Parathyroid adenoma (tissue), 2 donors: ENCODE results near the gene PITHD1.
A peak's percentile ranks its signal among the peaks of the same experiment; 100 is the strongest.

Experiments
- H2AFZ ChIP-seq: fragments of 300-600 bp; sonication (generic); one replicate; pipeline ENCODE4 v1.7.0; 2017; ENCODE audit warnings: antibody characterized with exemption, mild to moderate bottlenecking
- H3K27ac ChIP-seq: fragments of 300-600 bp; sonication (generic); one replicate; pipeline ENCODE4 v1.7.0; 2017
- H3K27me3 ChIP-seq: fragments of 300-600 bp; sonication (generic); one replicate; pipeline ENCODE4 v1.7.0; 2017; ENCODE audit warnings: low read length; ENCODE audit not compliant: control insufficient read depth, insufficient read depth
- H3K36me3 ChIP-seq: fragments of 300-600 bp; sonication (generic); one replicate; pipeline ENCODE4 v1.7.0; 2017; ENCODE audit warnings: low read length; ENCODE audit not compliant: control insufficient read depth, insufficient read depth
- H3K4me1 ChIP-seq: fragments of 300-600 bp; sonication (generic); one replicate; pipeline ENCODE4 v1.7.0; 2017; ENCODE audit warnings: control low read depth
- H3K4me2 ChIP-seq: fragments of 300-600 bp; sonication (generic); one replicate; pipeline ENCODE4 v1.7.0; 2017; ENCODE audit warnings: low read length
- H3K4me3 ChIP-seq: fragments of 300-600 bp; sonication (generic); one replicate; pipeline ENCODE4 v1.7.0; 2017; ENCODE audit warnings: low read depth, low read length
- H3K79me2 ChIP-seq: fragments of 300-600 bp; sonication (generic); one replicate; pipeline ENCODE4 v1.7.0; 2017; ENCODE audit warnings: control low read depth
- H3K9ac ChIP-seq: fragments of 300-600 bp; sonication (generic); one replicate; pipeline ENCODE4 v1.7.0; 2017; ENCODE audit warnings: mild to moderate bottlenecking
- H3K9me3 ChIP-seq: fragments of 300-600 bp; sonication (generic); one replicate; pipeline ENCODE4 v1.7.0; 2017; ENCODE audit warnings: low read length; ENCODE audit not compliant: control insufficient read depth
- TF ChIP-seq, protein P1 (sequence below): fragments of 300-600 bp; sonication (generic); IDR thresholded peaks from one replicate; pipeline ENCODE4 v1.7.0; 2017; ENCODE audit warnings: antibody characterized with exemption, mild to moderate bottlenecking
- donor health status: primary hyperparathyroidism.

Gene PITHD1

DNA sequence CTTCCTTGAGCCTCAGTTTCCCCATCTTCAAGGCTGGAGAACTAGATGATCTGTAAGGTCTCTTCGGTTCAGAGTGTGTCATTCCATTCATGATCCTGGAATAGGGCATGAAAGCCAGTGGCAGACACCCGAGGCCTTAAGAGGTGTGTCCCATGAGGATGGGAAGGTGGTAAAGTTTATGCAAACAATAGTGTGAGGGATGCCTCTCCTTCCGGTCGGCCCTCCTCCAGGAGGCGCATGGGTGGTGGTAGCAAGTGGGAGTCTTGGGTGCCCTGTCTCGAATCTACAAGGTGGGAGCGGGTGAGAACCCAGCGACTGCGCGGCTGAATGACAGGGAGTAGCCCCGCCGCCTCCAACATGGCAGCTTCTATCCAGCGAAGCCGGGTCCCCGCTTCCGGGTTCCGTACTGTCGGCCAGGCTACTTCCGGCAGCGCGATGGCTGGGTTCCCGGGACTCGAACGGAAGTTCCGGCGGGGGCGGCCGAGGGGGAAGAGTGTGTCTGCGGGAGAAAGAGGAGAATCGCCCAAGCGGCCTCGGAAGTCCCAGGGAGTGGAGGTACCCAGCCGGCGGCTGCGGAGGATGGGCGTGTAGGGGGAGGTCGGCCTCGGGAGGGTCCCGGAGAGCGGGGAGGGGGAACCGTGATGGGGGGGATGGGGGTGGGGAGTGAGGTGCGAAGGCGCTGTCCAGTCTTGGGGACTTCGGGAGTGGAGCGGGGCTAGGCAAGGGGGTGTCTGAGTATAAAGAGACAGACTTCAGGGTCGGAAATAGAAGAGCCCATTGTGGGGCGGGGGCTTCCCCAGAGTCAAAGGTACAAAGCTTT is 12.7 kb downstream of the PITHD1 start, which contains the start of gene LYPLA2:
LYPLA2 (plus strand) TSS at position 450 of the 820 bp plus-strand sequence. CDS start 1,538 bp downstream, outside the sequence.
- Histone ChIP-seq H3K9ac (no peak within 1 kb of the TSS), H3K79me2 (peaks cover 3% of the 10 kb centered on the region), H3K27ac (peak within 1 kb of the TSS; percentile 53), H3K4me1 (no peaks in the 10 kb centered on the region), H2AFZ (peak within 1 kb of the TSS; percentile 61), H3K9me3 (no peaks in the 10 kb centered on the region), H3K27me3 (no peaks in the 10 kb centered on the region), H3K4me3 (peak within 1 kb of the TSS; percentile 86), H3K4me2 (peak within 1 kb of the TSS; percentile 93), H3K36me3 (no peaks in the 10 kb centered on the region)
- TF ChIP-seq, protein P1, sequence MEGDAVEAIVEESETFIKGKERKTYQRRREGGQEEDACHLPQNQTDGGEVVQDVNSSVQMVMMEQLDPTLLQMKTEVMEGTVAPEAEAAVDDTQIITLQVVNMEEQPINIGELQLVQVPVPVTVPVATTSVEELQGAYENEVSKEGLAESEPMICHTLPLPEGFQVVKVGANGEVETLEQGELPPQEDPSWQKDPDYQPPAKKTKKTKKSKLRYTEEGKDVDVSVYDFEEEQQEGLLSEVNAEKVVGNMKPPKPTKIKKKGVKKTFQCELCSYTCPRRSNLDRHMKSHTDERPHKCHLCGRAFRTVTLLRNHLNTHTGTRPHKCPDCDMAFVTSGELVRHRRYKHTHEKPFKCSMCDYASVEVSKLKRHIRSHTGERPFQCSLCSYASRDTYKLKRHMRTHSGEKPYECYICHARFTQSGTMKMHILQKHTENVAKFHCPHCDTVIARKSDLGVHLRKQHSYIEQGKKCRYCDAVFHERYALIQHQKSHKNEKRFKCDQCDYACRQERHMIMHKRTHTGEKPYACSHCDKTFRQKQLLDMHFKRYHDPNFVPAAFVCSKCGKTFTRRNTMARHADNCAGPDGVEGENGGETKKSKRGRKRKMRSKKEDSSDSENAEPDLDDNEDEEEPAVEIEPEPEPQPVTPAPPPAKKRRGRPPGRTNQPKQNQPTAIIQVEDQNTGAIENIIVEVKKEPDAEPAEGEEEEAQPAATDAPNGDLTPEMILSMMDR = no peak

DNA sequence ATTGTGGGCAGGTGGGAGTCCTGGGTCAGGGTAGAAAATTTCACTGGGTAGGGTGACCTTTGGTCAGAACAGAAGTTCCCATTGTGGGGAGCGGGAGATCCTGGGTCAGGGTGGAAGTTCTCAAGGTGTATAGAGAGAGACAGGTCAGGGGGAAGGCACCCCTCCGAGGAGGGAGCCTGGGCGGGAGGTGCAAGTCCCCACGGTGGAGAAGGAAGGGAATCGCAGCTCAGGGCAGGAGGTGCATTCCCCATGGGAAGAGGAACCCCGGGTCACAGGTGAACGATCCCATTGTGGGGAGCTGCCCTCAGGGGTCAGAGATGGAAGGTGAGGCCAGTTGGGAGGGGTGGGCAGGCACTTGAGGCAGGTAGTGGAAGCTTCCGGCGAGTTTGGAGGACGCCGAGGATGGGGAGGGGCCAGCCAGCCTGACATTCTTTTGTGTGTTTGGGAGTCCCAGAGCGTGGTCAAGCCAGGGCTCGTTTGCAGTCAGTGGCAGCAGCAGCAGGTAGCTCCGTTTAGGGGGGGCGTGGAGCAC is 13.4 kb downstream of the PITHD1 start:
- H3K4me3 ChIP-seq = peak overlapping the region; percentile 86
- peak overlapping the region; percentile 93 for H3K4me2 ChIP-seq
- no peaks in the 10 kb centered on the region for H3K9me3 ChIP-seq
- no peak overlapping the region for H3K9ac ChIP-seq
- no peaks in the 10 kb centered on the region for H3K4me1 ChIP-seq
- H3K27ac ChIP-seq = peak overlapping the region; percentile 53
- TF ChIP-seq, protein P1 = no peak
- H3K79me2 ChIP-seq = peaks cover 3% of the 10 kb centered on the region
- no peaks in the 10 kb centered on the region for H3K27me3 ChIP-seq
- H3K36me3 ChIP-seq = no peaks in the 10 kb centered on the region
- peak overlapping the region; percentile 61 for H2AFZ ChIP-seq

DNA sequence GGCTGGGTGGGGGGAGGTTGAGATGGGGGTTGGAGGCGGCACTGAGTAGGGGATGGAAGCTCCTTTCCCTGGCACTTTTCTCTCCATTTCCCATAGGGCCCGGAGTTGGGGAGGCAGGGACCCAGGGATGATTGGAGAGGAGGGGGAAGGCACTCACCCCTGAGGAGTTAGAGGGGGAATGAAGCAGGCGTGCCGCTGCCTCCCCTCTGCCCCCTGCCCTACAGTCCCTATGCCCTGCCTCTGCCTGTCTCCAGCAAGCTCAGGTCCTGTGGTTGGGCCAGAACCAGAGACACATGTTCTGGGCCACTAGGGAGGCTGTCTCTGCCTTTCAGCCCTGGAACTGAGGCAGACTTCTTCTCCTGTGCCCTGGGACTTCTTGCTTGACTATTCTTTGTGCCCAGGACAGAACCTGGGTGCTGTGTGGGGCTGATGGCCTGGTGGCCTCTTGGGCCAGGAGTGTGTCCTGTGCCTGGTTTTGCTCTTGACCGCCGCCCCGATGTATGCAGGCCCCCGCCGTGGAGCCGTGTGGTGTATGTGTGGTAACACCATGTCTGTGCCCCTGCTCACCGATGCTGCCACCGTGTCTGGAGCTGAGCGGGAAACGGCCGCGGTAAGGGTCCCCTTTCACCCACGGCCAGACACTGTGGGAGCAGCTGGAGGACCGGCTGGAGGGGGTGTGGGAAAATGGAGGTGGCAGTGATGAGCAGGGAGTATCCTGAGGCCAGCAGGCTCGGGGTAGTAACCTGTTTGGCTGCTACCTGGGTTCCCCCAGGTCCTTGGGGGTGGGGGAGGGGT is 14.1 kb downstream of the PITHD1 start:
- Histone ChIP-seq H3K27ac (no peak overlapping the region), H3K36me3 (no peaks in the 10 kb centered on the region), H2AFZ (no peak overlapping the region), H3K79me2 (peaks cover 3% of the 10 kb centered on the region), H3K4me2 (peak overlapping the region; percentile 93), H3K4me1 (peaks cover 2% of the 10 kb centered on the region), H3K9me3 (no peaks in the 10 kb centered on the region), H3K4me3 (peak overlapping the region; percentile 86), H3K27me3 (no peaks in the 10 kb centered on the region), H3K9ac (no peak overlapping the region)
- TF ChIP-seq, protein P1 = no peak

DNA sequence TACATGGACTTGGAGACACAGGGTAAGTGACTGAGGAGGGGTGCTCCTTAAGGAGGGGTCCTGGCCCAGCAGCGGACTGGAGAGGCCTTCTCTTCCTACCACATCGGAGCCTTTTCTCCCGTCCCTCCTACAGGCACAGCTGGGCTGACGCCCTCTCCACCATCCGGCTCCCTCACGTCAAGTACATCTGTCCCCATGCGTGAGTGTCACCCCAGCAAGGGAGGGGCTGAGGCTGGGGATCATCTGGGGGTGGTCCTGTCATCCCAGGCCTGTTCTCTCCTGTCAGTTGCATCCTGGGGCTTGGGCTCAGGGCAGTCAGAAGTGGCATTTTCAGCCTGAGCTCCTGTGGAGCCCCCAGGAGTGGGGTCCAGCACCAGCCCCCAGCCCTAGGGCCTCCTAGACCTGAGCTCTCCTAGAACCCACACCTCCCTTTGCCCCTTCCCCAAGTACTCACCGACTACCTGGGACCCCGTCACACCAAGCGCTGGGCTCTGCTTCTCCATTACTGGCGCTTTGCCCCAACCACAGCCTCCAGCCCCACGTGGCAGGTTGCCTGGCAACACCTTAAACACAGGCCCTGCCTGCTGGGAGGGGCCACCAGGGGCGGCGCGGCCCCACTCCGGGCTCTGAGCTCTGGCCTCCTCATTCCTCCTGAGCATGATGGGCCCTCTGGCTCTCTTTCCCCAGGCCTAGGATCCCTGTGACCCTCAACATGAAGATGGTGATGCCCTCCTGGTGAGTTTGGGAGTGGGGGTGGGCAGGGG is 15.0 kb downstream of the PITHD1 start:
- peaks cover 3% of the 10 kb centered on the region for H3K79me2 ChIP-seq
- H3K4me3 ChIP-seq = peak overlapping the region; percentile 3
- H3K27ac ChIP-seq = no peak overlapping the region
- TF ChIP-seq, protein P1 = no peak
- H3K4me1 ChIP-seq = peaks cover 2% of the 10 kb centered on the region
- H3K9ac ChIP-seq = no peak overlapping the region
- H3K36me3 ChIP-seq = no peaks in the 10 kb centered on the region
- H3K27me3 ChIP-seq = no peaks in the 10 kb centered on the region
- peak overlapping the region; percentile 1 for H3K4me2 ChIP-seq
- no peak overlapping the region for H2AFZ ChIP-seq
- no peaks in the 10 kb centered on the region for H3K9me3 ChIP-seq
